ENCODE results near the gene SLC44A1.

DNA sequence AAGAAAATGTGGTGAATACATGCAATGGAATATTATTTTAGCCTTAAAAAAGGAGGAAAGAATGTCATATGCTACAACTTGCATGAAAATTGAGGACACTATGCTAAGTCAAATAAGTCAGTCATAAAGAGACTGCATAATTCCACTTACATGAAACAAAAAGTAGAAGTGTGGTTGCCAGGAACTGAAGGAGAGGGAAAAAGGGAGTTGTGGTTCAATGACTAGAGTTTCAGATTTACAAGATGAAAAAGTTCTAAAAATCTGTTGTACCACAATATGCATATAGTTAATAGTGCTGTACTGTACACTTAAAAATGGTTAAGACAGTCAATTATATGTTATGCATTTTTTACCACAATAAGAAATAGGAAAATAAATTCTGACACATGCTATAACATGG is 95.4 kb downstream of the SLC44A1 start:
- TF ChIP-seq CTCF (IDR thresholded peaks at IDR 0.05) (no peak), CHD2 (IDR thresholded peaks at IDR 0.05; ENCODE audit: low read length, partially characterized antibody) (no peak)
- TF ChIP-seq, protein P1, sequence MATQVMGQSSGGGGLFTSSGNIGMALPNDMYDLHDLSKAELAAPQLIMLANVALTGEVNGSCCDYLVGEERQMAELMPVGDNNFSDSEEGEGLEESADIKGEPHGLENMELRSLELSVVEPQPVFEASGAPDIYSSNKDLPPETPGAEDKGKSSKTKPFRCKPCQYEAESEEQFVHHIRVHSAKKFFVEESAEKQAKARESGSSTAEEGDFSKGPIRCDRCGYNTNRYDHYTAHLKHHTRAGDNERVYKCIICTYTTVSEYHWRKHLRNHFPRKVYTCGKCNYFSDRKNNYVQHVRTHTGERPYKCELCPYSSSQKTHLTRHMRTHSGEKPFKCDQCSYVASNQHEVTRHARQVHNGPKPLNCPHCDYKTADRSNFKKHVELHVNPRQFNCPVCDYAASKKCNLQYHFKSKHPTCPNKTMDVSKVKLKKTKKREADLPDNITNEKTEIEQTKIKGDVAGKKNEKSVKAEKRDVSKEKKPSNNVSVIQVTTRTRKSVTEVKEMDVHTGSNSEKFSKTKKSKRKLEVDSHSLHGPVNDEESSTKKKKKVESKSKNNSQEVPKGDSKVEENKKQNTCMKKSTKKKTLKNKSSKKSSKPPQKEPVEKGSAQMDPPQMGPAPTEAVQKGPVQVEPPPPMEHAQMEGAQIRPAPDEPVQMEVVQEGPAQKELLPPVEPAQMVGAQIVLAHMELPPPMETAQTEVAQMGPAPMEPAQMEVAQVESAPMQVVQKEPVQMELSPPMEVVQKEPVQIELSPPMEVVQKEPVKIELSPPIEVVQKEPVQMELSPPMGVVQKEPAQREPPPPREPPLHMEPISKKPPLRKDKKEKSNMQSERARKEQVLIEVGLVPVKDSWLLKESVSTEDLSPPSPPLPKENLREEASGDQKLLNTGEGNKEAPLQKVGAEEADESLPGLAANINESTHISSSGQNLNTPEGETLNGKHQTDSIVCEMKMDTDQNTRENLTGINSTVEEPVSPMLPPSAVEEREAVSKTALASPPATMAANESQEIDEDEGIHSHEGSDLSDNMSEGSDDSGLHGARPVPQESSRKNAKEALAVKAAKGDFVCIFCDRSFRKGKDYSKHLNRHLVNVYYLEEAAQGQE (IDR thresholded peaks at IDR 0.05) = no peak
